NCI-H1105 treated with DMSO at 0.1 percent for 48 hours (cell line): ENCODE results near the gene RRP12.
A peak's percentile ranks its signal among the peaks of the same experiment; 100 is the strongest.

ENCODE experiments used
- DNase-seq: peaks from one replicate; lab custom pipeline; 2025; lab: John Stamatoyannopoulos, UW

RRP12 gene

GRCh38 chr10:97335188-97335619 lies 65.9 kb downstream of the RRP12 start:
- no peak for DNase-seq

DNA sequence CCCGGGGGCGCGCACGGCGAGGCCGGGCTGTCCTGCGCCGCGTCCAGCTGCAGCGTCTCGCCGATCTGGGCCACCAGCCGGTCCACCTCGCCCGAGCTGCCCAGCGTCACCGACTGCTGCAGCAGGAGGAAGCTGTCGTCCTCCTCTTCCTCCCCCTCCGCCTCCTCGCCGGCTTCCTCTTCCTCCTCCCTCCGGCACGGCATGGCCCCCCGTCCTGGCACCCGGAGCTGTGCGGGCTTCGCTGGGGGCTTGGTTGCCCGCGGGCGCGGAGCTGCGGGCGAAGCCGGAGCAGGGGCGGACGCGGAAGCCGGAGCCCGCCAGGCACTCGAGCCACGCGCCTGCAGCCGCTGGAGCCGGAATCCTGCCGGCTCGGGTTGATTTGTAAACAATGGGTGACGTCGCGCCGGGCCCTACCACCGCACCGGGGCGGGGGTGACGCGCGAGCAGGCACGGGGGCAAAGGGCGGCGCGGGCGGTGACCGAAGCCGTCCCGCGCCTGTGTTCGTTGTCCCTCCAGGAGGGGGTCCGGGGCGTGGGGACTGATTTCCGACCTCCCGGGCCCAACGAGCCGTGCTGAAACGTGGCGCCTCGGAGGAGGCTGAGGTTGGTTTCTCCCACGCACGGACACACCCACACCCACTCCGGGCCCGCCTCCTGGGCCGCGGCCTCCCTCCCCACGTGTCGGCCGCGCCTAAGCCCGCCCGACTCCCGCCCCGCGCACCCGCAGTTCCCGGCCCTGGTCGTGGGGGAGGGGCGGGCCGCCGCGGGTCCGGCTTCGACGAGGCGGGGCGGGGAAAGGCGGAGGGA lies 66.6 kb downstream of the RRP12 start, which contains the start of gene FRAT2:
Gene FRAT2 (minus strand): TSS at position 360 of the 806 bp plus-strand sequence. CDS start 157 bp downstream, at position 203.
- DNase-seq = peak; percentile 69

DNA sequence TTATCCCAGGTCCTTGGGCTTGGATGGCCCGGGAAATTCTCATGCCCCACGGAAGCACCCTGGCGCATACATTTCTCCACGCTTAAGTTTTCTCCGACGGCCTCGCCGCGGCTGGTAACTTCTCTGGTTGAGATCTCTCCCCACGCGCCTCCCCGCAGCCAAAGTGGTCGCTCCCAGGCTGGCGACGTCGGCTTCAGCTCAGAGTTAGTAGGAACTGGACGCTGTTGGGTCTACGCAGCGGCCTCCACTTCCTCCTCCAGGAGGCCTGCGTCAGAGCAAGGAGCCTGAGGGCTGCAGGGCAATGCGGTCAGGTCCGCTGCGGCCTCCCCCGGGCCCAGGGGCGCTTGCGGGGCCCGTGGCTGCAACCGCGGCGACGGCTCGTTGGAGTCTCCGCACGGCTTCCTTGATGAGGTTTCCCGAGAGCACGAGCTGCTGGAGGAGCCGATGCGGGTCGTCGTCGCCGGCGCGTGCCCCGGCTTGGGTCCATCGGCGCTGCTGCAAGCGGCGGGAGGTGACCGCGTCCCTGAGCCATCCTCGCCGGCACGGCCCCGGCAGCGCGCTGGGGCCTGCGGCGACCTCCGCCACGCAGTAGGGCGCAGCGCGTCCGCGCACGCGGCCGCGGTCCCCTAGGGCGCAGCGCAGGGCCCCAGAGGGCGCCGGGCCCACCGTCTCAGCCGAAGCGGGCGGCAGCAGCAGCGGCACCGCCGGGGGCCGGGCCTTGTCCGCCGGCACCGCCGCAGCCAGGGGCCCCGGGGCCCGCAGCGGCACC lies 67.4 kb downstream of the RRP12 start:
- no peak for DNase-seq

DNA sequence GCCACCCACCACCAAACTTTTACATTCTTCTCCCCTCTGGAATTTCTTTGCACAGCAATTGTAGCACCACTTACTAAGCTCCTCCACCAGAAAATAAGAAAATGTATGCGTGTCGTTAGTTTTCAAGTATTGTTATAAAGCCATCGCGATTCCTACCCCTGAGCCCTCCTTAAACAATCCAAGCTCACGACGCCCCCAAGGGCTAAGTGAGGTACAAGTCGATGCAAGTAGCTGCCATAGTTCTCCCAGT lies 67.9 kb downstream of the RRP12 start:
- DNase-seq = peak; percentile 7

DNA sequence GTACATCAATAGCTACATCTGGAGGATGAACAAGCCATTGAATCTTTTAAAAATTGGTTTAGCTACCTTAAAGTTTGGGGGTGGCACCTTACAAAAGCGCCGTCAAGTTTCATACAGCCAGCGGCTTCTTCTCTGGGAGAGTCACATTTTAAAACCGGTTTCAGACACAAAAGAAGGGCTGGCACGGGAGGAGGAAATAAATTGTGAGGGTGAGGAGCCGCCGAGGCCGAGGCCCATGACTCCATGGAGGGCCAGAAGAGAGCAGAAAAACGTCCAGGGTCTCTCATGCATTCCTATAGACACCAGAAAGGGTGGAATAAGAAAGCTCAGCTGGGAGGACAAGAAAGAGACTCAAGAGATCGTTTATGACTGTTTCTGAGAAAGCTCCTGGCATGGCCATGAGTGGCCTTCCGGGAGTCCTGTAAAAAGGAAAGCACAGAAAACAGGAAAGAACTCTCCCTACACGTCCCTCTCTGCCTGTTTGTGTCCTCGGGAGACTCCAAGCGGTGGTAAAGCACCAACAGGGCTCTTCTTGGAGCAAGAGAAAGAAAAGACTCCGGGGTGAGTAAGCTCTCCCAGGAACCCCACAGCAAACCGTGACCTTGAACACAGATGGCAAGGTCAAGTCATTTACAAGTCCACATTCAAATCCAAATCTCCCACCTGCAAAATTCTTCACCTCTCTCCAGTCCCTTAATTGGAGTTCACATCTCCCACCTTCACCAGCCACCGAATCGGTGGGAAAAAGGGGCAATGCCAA lies 68.4 kb downstream of the RRP12 start:
- no peak for DNase-seq

DNA sequence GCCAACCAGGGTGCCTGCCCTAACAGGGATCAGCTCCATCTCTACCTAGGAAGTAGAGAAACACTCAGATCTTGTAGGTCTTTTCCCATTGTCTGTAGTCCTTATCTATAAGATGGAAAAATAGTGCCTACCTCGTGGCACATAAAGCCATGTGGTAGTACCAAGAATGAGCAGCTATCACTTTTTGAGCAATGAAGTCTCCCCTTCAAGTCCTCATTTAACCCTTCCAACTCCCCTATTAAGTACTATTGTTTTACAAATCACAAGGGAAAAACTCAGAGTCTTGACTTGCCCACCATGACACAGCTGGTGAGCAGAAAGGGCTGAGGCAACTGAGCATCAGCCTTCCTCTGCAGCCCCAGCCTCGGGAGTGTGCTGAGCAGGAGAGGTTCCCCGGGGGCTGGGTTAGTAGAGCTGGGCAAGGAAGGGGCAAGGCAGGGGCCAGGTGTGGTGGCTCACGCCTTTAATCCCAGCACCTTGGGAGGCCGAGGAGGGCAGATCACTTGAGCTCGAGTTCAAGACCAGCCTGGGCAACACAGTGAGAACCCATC lies 69.9 kb downstream of the RRP12 start:
- DNase-seq = no peak

DNA sequence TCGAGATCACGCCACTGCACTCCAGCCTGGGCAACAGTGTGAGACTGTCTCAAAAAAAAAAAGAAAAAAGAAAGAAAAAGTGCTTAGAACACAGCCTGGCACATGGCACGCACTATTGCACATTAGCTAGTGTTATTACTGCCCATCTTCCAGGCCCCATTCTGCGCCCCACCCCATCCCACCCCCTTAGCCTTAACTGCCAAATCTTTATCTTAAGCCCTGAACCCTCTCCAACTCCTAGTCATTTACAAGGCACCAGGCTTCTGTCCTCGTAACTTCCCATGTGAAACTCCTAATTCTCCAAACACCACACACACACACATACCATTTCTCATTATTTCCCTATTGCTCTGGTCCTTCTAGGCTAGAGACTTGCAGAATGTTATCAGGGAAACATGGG lies 71.4 kb downstream of the RRP12 start:
- no peak for DNase-seq

- no peak for DNase-seq
Observed at GRCh38 chr10:97328646-97329453, 72.3 kb downstream of the RRP12 start.

- peak; percentile 2 for DNase-seq
Observed at GRCh38 chr10:97327348-97328294, 73.5 kb downstream of the RRP12 start.

- no peak for DNase-seq
Observed at GRCh38 chr10:97325754-97326153, 75.4 kb downstream of the RRP12 start.

GRCh38 chr10:97323501-97323900 lies 77.6 kb downstream of the RRP12 start:
- no peak for DNase-seq

DNA sequence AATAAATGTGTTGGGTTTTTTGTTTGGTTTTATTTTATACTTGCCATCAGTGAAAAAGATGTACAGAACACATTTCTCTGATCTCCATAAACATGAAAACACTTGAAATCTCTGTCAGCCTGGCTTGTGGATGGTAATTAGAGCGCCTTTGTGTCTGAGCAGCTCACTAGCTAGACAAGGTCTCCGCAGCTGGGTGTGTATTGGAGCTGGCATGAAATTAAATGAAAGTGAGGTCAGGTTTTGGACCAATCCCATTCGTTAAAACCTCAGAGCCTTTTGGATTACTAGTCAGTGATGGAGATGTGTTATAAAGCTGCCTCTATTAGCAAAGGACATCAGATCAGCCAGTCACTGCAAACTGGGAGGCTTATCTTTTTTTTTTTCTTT lies 79.3 kb downstream of the RRP12 start:
- DNase-seq = peak; percentile 73

DNA sequence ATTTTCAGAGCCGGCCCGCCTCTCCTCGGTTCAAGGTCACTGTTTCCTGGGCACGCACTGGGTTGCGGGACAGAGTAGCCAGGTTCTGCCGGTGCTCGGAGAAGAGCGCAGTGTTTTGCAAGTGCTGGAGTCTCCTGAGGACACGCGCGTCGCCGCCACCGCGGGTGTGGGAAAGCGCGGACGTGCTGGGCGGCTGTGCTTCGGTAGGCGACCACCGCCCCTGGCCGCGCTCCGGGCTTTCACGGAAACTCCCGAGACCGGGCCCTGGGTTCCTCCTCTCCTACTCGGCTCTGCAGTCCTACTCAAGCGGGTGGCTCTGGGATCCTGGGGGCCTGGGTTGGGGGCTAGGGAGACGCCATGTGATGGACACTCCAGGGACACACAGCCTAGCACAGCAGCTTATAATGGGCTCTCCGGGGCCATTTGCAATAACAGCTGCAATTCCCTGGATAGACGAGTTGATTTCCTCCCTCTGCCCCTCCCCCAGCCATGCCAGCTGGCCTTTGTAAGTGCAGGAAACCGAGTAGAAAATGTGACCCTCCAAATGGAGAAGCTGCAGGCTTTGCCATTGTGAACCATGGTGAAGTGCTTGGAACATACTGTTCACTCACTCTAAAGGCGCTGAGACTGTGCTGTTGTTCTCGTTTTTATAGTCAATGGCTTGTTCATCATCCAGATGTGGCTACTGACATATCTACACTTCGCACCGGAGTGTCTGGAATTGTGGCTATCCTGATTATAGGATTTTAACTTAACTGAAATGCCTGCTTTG lies 79.9 kb downstream of the RRP12 start:
- DNase-seq = peak; percentile 51

DNA sequence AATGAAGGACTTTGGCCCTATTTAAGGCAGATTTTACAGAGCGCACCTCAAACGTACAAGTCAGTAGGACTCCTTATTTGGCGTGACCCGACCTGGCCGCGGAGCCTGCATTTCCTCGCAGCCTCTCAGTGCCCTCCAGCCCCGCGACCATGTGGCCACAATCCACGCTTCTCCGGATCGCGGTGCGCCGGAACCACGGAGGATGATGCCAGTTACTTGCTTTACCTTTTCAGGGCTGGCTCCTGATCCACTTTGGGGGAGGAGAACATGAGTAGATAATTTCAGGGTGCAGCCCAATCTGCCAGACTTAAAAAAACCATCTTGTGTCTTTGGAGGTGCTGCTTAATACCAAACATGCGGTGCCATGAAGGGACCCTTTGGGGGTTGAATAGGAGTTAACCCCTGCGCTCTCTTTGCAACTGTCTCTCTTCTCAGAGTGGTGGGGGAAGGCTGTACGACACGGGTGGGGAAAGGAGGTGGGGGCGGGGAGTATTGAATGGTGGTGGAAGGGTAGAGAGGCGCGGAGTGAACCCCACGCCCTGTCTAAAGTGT lies 80.6 kb downstream of the RRP12 start:
- DNase-seq = no peak

DNA sequence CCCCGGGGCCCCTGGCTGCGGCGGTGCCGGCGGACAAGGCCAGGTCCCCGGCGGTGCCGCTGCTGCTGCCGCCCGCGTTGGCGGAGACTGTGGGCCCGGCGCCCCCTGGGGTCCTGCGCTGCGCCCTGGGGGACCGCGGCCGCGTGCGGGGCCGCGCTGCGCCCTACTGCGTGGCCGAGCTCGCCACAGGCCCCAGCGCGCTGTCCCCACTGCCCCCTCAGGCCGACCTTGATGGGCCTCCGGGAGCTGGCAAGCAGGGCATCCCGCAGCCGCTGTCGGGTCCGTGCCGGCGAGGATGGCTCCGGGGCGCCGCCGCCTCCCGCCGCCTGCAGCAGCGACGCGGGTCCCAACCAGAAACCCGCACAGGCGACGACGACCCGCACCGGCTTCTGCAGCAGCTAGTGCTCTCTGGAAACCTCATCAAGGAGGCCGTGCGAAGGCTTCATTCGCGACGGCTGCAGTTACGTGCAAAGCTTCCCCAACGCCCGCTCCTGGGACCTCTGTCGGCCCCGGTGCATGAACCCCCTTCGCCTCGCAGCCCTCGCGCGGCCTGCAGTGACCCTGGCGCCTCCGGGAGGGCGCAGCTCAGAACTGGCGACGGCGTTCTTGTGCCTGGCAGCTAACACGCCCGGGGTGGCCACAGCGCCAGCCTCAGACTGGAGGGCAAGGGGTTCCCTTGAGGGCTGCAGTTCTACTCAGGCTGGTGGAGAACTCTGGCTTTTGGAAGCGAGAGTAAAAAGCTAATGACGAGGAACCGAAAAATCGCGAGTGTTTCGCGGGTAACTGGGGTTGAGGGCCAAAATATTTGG lies 81.3 kb downstream of the RRP12 start:
- no peak for DNase-seq

DNA sequence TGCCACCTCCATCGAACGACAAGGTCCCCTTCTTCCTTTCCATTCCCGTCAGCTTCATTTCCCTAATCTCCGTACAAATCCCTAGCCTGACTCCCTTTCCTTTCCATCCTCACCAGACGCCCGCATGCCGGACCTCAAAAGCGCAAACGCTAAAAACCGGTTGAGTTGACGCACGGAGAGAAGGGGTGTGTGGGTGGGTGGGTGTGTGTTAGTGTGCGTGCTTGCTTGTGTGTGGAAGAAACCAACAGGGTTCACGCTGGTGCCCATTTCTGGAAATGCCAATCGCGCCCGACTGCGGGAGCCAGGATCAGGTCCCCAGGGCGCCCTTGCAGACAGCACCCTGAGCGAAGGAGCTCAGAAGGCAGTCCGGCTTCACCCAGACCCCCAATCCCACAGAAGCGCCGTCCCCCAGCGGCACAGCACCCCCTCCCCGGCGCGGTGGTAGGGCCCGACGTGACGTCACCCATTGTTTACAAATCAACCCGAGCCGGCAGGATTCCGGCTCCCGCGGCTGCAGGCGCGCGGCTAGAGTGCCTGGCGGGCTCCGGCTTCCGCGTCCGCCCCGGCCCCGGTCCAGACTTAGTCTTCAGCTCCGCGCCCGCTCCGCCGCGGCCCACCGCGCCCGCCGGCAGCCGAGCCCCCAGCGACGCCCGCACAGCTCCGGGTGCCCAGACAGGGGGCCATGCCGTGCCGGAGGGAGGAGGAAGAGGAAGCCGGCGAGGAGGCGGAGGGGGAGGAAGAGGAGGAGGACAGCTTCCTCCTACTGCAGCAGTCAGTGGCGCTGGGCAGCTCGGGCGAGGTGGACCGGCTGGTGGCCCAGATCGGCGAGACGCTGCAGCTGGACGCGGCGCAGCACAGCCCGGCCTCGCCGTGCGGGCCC lies 82.1 kb downstream of the RRP12 start, which contains the start of gene FRAT1:
Gene FRAT1 (plus strand): TSS at position 500 of the 880 bp plus-strand sequence. CDS start 183 bp downstream, at position 683.
- peak; percentile 68 for DNase-seq

GRCh38 chr10:97314671-97315070 lies 86.5 kb downstream of the RRP12 start:
- DNase-seq = no peak
